GM12891 (cell line): ENCODE data around the gene SNAPC3.
"Not testable (repeated sequence)": the region's sequence is repeated elsewhere in the genome, so short reads cannot be mapped to it uniquely, and the experiment has no call there.

Experiments
- POLR2A ChIP-seq: IDR thresholded peaks from 2 replicates; pipeline ENCODE4 v1.6.1; 2011; ENCODE audit warnings: low read depth, low read length, control low read depth
- POLR2AphosphoS5 ChIP-seq: IDR thresholded peaks from 2 replicates; pipeline ENCODE4 v1.6.1; 2011; ENCODE audit warnings: low read depth, low read length, control low read depth
- SPI1 ChIP-seq: IDR thresholded peaks from 2 replicates; pipeline ENCODE4 v1.6.1; 2011; ENCODE audit warnings: low read depth, low read length, control low read depth
- TAF1 ChIP-seq: IDR thresholded peaks from 2 replicates; pipeline ENCODE4 v1.6.1; 2011; ENCODE audit warnings: low read depth, low read length, control low read depth

- TF ChIP-seq TAF1, POLR2A, SPI1, POLR2AphosphoS5: not testable (repeated sequence)
These were observed 42.8 kb upstream of the SNAPC3 start for GRCh38 chr9:15379888-15380287.
